ENCODE results near the gene SDK1. TPM values are rescaled to one million over a fixed set of nuclear protein-coding genes. Genes with fewer than 3 reads are reported as not detected.

The SDK1 gene
- total RNA-seq, 1 experiment from 2014 or later, result 9.3 TPM

DNA sequence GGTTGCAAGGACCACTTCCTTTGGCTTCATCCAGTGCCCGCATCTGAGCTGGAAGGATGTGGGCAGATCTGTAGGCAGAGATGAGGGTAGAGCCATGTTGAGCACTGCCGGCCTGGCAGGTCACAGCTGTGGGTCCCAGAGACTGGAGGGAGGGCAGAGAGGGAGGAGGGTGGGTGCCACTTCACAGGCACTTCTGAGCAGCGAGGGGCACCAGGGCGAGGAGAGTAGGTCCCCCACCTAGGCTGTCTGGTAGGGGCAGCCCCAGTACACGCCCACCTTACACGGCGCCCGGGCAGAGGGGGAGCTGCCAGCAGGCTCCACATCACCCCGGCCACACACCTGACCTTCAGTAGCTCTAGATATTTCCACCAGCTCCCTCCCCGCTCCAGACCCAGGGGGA is 908.1 kb downstream of the SDK1 start:
- H3K27ac Mint-ChIP-seq, result no peak overlapping the region
- H3K9me3 Mint-ChIP-seq, result no peaks in the 10 kb centered on the region
- POLR2A ChIA-PET, result no interaction called here
- DNase-seq (ENCODE audit: low spot score) (no peak), ATAC-seq (no peak)
- H3K4me3 Mint-ChIP-seq, result no peak overlapping the region
- CTCF ChIA-PET, result interaction anchor here (0.8 to 1.2 kb wide), 2 partner anchors 17 to 79 kb away, joined by 3 to 5 read pairs; no protein-coding TSS in a partner anchor
- no peaks in the 10 kb centered on the region for H3K27me3 Mint-ChIP-seq (ENCODE audit: low read depth)
- TF ChIP-seq, protein P1, sequence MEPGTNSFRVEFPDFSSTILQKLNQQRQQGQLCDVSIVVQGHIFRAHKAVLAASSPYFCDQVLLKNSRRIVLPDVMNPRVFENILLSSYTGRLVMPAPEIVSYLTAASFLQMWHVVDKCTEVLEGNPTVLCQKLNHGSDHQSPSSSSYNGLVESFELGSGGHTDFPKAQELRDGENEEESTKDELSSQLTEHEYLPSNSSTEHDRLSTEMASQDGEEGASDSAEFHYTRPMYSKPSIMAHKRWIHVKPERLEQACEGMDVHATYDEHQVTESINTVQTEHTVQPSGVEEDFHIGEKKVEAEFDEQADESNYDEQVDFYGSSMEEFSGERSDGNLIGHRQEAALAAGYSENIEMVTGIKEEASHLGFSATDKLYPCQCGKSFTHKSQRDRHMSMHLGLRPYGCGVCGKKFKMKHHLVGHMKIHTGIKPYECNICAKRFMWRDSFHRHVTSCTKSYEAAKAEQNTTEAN (CRISPR knock-in tag; IDR thresholded peaks at IDR 0.05), result no peak
- TF ChIP-seq, protein P2, sequence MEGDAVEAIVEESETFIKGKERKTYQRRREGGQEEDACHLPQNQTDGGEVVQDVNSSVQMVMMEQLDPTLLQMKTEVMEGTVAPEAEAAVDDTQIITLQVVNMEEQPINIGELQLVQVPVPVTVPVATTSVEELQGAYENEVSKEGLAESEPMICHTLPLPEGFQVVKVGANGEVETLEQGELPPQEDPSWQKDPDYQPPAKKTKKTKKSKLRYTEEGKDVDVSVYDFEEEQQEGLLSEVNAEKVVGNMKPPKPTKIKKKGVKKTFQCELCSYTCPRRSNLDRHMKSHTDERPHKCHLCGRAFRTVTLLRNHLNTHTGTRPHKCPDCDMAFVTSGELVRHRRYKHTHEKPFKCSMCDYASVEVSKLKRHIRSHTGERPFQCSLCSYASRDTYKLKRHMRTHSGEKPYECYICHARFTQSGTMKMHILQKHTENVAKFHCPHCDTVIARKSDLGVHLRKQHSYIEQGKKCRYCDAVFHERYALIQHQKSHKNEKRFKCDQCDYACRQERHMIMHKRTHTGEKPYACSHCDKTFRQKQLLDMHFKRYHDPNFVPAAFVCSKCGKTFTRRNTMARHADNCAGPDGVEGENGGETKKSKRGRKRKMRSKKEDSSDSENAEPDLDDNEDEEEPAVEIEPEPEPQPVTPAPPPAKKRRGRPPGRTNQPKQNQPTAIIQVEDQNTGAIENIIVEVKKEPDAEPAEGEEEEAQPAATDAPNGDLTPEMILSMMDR (IDR thresholded peaks at IDR 0.05), result no peak
- no peak for TF ChIP-seq GTF2I (CRISPR knock-in tag; conservative IDR thresholded peaks at IDR 0.05)
- no peak for TF ChIP-seq FOXK1 (CRISPR knock-in tag; IDR thresholded peaks at IDR 0.05)
- TF ChIP-seq ZNF232 (CRISPR knock-in tag; IDR thresholded peaks at IDR 0.05), result no peak
- TF ChIP-seq OVOL2 (CRISPR knock-in tag; IDR thresholded peaks at IDR 0.05; ENCODE audit: borderline replicate concordance), result no peak
- TF ChIP-seq TCF7 (CRISPR knock-in tag; IDR thresholded peaks at IDR 0.05; ENCODE audit: low read depth), result no peak
- TF ChIP-seq, protein P3, sequence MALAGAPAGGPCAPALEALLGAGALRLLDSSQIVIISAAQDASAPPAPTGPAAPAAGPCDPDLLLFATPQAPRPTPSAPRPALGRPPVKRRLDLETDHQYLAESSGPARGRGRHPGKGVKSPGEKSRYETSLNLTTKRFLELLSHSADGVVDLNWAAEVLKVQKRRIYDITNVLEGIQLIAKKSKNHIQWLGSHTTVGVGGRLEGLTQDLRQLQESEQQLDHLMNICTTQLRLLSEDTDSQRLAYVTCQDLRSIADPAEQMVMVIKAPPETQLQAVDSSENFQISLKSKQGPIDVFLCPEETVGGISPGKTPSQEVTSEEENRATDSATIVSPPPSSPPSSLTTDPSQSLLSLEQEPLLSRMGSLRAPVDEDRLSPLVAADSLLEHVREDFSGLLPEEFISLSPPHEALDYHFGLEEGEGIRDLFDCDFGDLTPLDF (CRISPR knock-in tag; IDR thresholded peaks at IDR 0.05), result no peak
- no peak for TF ChIP-seq ZNF671 (CRISPR knock-in tag; IDR thresholded peaks at IDR 0.05)
- H3K4me1 Mint-ChIP-seq, result no peaks in the 10 kb centered on the region
- no peaks in the 10 kb centered on the region for H3K36me3 Mint-ChIP-seq

DNA sequence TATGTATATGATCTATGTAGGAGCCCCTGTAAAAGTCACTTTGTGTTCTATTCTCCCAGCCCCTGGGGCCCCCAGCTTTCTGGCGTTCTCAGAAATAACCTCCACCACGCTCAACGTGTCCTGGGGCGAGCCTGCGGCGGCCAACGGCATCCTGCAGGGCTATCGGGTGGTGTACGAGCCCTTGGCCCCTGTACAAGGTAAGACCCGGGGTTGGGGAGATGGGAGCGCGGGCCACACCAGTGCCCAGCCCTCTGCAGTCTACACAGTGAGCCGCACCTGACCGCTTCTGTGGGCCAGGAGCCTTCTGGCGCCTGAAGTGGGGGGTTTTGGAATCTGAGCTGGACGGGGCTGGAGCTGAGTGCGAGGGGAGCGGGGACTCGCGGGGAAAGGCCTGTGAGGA is 908.9 kb downstream of the SDK1 start:
- Mint-ChIP-seq H3K4me1 (no peaks in the 10 kb centered on the region), H3K36me3 (no peaks in the 10 kb centered on the region), H3K27me3 (ENCODE audit: low read depth) (no peaks in the 10 kb centered on the region), H3K9me3 (no peaks in the 10 kb centered on the region), H3K27ac (no peak overlapping the region), H3K4me3 (no peak overlapping the region)
- TF ChIP-seq, protein P4, sequence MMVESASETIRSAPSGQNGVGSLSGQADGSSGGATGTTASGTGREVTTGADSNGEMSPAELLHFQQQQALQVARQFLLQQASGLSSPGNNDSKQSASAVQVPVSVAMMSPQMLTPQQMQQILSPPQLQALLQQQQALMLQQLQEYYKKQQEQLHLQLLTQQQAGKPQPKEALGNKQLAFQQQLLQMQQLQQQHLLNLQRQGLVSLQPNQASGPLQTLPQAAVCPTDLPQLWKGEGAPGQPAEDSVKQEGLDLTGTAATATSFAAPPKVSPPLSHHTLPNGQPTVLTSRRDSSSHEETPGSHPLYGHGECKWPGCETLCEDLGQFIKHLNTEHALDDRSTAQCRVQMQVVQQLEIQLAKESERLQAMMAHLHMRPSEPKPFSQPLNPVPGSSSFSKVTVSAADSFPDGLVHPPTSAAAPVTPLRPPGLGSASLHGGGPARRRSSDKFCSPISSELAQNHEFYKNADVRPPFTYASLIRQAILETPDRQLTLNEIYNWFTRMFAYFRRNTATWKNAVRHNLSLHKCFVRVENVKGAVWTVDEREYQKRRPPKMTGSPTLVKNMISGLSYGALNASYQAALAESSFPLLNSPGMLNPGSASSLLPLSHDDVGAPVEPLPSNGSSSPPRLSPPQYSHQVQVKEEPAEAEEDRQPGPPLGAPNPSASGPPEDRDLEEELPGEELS (CRISPR knock-in tag; IDR thresholded peaks at IDR 0.05), result no peak
- TF ChIP-seq ZNF671 (CRISPR knock-in tag; IDR thresholded peaks at IDR 0.05) (no peak), ZNF396 (CRISPR knock-in tag; IDR thresholded peaks at IDR 0.05; ENCODE audit: borderline replicate concordance) (no peak)
- ATAC-seq (no peak), DNase-seq (ENCODE audit: low spot score) (no peak)
- ChIA-PET CTCF (interaction anchor here (0.6 to 1.2 kb wide), 3 partner anchors 16 to 170 kb away, joined by 3 to 5 read pairs (median 3); no protein-coding TSS in a partner anchor), POLR2A (no interaction called here)

DNA sequence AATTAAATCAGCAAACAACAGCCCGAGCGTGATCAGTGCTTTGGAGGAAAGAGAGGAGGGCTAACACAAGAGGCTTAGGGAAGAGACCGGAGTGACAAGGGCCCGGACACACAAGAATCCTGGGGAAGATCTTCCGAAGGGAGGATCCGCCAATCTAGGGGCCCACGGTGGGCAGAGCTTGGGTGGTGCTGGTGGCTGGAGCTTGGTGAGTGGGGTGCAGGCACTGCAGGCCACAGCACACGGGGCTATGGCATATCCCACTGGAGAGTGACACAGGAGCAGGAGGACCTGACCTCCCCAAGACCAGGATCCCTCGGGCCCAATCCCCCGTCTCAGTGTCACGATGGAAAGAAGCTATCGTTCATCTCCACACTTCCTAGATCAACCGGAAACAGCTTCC is 909.8 kb downstream of the SDK1 start:
- no peaks in the 10 kb centered on the region for H3K27me3 Mint-ChIP-seq (ENCODE audit: low read depth)
- no peaks in the 10 kb centered on the region for H3K9me3 Mint-ChIP-seq
- CTCF ChIA-PET, result no interaction called here
- DNase-seq (ENCODE audit: low spot score), result no peak
- H3K36me3 Mint-ChIP-seq, result no peaks in the 10 kb centered on the region
- ATAC-seq, result no peak
- H3K4me1 Mint-ChIP-seq, result no peaks in the 10 kb centered on the region
- H3K4me3 Mint-ChIP-seq, result no peak overlapping the region
- no peak for TF ChIP-seq RELA (CRISPR knock-in tag; IDR thresholded peaks at IDR 0.05; ENCODE audit: borderline replicate concordance)
- TF ChIP-seq CBFB (CRISPR knock-in tag; IDR thresholded peaks at IDR 0.05; ENCODE audit: low read depth), result no peak
- TF ChIP-seq ZNF396 (CRISPR knock-in tag; IDR thresholded peaks at IDR 0.05; ENCODE audit: borderline replicate concordance), result no peak
- TF ChIP-seq, protein P5, sequence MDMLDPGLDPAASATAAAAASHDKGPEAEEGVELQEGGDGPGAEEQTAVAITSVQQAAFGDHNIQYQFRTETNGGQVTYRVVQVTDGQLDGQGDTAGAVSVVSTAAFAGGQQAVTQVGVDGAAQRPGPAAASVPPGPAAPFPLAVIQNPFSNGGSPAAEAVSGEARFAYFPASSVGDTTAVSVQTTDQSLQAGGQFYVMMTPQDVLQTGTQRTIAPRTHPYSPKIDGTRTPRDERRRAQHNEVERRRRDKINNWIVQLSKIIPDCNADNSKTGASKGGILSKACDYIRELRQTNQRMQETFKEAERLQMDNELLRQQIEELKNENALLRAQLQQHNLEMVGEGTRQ (CRISPR knock-in tag; IDR thresholded peaks at IDR 0.05), result no peak
- no peak for TF ChIP-seq TEAD1 (CRISPR knock-in tag; IDR thresholded peaks at IDR 0.05)
- TF ChIP-seq PRRX2 (CRISPR knock-in tag; IDR thresholded peaks at IDR 0.05), result no peak
- TF ChIP-seq, protein P6, sequence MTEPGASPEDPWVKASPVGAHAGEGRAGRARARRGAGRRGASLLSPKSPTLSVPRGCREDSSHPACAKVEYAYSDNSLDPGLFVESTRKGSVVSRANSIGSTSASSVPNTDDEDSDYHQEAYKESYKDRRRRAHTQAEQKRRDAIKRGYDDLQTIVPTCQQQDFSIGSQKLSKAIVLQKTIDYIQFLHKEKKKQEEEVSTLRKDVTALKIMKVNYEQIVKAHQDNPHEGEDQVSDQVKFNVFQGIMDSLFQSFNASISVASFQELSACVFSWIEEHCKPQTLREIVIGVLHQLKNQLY (CRISPR knock-in tag; IDR thresholded peaks at IDR 0.05), result no peak
- no peak overlapping the region for H3K27ac Mint-ChIP-seq
- POLR2A ChIA-PET, result no interaction called here

Data from WTC11 (cell line).